HG03575 (cell line): ENCODE measurements around the gene CCDC71L.

Experiments used
- ATAC-seq: cut with Tn5 transposase; IDR thresholded peaks from one replicate; pipeline ENCODE4 v1.9.1; 2021; ENCODE audit not compliant: unreplicated experiment, insufficient number of reproducible peaks, low FRiP score; ENCODE audit errors: extremely low read depth

Gene CCDC71L

DNA sequence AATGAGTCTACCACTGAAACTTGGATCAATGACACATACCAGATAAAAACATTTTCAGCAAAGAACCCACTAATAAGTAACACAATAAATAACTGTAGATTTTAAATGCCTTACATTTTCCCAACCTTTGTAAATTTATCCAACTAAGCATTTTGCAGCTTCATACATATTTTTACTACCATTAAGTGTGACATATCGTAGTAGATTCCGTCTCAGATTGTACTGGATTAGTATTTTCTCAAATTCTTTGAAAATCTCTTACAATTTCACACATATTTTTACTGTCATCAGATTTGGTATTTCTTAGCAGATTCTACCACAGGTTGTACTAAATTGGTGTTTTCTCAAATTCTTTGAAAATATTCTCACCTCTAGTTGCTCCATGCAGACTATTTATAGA, 26.0 kb downstream of the CCDC71L start:
- no peak for ATAC-seq

DNA sequence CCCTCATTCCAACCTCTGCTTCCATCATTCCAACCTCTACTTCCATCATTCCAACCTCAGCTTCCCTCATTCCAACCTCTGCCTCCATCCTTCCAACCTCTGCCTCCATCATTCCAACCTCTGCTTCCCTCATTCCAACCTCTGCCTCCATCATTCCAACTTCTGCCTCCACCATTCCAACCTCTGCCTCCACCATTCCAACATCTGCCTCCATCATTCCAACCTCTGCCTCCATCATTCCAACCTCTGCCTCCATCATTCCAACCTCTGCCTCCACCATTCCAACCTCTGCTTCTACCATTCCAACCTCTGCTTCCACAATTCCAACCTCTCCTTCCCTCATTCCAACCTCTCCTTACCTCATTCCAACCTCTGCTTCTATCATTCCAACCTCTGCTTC, 30.3 kb downstream of the CCDC71L start:
- no peak for ATAC-seq

DNA sequence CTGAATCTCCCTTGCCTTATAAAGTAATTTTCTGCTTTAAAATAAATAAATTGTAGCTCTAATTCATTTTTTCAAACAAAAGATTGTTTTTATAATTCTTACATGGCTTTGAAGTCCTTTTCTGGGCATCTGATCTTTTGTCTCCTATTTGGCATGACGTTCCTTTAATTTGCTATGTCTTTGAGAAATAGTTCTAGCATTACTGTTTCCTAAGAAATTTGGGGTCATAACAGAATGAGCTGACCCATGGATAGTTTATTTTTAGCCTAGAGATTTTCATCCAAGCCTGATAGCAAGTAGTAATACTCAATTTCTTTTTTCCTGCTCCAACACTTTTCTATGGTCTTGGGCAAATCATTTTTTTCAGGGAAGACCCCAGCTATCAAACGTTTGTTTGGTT, 31.4 kb downstream of the CCDC71L start:
- ATAC-seq = no peak

DNA sequence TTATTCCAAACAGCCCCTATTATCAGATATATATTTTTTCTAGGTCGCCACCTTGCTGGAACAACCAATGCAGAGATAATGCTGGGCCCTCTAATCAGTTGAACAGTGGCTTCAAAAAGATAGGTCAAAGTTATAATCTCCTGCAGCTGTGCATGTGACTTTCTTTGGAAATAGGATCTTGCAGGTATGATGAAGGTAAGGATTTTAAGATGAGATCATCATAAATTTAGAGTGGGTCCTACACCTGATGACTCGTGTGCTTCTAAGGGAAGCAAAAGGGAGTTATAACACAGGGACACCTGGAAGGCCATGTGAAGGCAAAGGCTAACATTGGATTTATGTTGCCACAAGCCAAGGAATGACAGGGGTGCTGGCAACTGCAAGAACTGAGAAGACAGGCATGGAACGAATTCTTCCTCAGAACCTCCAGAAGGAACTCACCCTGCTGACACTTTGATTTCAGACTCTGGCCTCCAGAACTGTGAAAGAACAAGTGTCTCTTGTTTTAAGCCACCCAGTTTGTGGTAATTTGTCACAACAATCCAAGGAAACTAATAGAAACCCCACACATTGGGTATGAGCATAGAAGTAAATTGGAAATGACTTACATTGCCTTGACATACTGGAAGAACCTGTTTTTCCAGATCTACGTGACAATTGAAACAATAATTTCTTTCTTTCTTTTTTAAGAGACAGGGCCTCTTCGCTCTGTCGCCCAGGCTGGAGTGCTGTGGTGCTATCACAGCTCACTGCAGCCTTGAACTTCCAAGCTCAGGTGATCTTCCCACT, 34.4 kb downstream of the CCDC71L start:
- ATAC-seq = no peak

- no peak for ATAC-seq
These were observed 35.2 kb downstream of the CCDC71L start for GRCh38 chr7:106625678-106626301.

DNA sequence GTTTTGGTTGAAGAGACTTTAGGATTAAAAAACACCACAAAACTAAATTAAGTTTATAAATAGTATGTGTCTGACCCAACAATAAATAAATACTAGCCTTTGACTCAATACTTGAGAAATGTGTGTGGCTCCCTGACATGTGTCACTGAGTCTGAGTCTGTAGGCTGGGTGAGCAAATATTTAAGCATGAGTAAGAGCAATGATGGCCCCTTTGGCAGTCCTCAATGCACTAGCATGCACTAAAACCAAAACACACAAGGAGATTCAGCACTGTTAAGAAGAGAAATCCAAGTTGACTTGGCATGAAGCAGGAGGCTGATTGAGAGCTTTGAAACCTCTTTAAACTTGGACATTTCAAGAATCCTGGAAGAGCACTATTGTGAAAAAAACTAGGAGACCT, 37.1 kb downstream of the CCDC71L start:
- ATAC-seq = no peak

GRCh38 chr7:106623315-106623660, 37.7 kb downstream of the CCDC71L start:
- no peak for ATAC-seq

DNA sequence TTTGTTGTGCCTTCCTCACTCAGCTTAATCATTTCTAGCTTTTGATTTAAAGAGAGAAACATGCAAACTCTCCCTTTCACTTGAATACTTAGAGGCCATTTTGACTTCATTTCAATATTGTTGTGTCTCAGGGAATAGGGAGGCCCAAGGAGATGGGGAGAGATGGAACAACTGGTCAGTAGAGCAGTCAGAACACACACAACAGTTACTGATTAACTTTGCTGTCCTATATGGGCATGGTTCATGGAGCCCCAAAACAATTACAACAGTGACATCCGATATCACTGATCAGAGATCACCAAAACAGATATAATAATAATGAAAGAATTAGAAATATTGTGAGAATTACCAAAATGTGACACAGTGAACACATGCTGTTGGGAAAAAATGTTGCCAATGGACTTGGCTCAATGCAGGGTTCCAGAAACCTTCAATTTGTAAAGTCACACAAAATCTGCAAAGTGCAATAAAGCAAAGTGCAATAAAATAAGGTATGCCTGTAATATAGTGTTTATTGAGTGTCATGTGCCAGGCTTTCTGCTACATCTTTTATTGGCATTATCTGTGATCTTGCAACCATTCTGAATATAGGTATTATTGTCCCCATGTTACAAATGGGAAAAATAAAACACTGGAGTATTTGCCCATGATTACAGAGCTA, 38.2 kb downstream of the CCDC71L start:
- ATAC-seq = no peak

- no peak for ATAC-seq
These were observed 39.4 kb downstream of the CCDC71L start for GRCh38 chr7:106621393-106622132.

GRCh38 chr7:106620676-106621075, 40.3 kb downstream of the CCDC71L start:
- ATAC-seq = no peak

- ATAC-seq = no peak
These were observed 40.9 kb downstream of the CCDC71L start for GRCh38 chr7:106620034-106620433.

DNA sequence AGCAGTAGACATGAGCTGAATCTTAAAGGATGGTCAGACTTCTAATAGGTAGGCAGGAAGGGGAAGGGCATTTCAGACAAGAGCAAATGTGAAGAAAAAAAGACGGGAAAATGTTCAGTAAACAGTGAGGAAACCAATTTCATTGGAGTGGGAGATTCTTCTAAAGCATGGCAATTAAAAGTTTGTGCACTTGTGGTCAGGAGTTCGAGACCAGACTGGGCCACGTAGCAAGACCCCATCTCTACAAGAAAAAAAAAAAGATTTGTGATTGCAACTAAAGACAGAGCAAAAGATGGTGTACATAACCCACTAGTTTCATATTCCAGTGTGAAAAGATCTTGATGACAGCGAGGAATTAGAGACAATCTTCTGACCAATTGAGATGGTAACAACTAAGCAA, 41.7 kb downstream of the CCDC71L start:
- no peak for ATAC-seq

GRCh38 chr7:106618480-106618879, 42.5 kb downstream of the CCDC71L start:
- no peak for ATAC-seq

DNA sequence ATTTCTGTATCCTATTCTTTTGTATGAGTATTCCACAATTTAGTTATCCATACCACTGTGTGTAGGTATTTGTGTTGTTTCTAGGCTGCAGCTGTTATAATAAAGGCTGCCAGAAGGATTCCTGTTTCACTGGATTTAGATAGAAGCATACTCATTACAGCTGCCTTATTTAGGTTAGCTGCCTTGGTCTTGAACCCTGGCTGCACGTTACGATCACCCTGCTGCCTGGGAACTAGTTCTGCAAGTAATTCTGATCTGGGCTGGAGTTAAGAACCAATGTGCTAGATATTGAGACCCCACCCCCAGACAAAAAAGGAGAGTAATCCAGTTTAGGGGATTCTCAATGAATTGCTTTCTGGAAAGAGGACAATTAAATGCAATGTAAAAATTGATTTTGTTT, 43.1 kb downstream of the CCDC71L start:
- ATAC-seq = no peak

DNA sequence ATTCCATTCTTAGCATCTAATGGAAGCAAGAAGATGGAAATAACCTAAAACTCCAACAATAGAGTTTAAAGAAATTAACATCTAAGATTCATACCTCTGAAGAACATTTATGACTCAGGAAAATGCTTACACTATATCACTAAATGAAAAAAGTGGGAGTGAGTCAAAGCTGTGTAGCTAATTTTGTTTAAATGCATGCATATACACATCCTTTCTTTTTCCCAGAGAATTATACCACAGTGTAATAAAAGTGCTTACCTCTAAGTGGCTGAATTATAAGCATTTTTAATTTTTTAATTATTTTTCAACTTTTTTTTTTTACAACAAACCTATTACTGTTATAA, 44.3 kb downstream of the CCDC71L start:
- ATAC-seq = no peak

- ATAC-seq = no peak
These were observed 44.9 kb downstream of the CCDC71L start for GRCh38 chr7:106615808-106616707.

DNA sequence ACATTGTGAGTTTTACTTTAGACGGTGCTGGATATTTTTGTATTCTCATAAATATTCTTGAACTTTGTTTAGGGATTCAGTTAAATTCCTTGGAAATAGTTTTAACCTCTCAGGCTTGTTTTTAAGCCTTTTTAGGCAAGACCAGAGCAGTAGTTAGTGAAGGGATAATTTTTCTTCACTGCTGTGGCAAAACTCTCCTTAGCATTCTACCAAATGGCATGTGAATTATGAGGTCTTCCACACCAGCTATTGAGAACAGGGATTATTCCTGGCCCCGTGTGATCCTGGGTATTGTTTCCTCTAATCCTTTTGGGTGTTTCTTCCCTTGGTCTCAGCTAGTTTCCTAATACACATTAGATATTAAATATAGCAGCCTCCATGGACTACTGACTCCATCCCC, 46.2 kb downstream of the CCDC71L start:
- no peak for ATAC-seq

- no peak for ATAC-seq
These were observed 47.0 kb downstream of the CCDC71L start for GRCh38 chr7:106613848-106614560.
